Ascending aorta (tissue), 2 donors: ENCODE data around the gene SYNGR3. TPM values are rescaled to one million over a fixed set of nuclear protein-coding genes. Genes with fewer than 3 reads are reported as not detected.

Experiments
- DNase-seq, 2 donors: peaks; one replicate each; pipeline ENCODE4 v3.0.0-alpha.2; 2019; ENCODE audit warnings: low spot score in 2 of 2
- H3K27ac ChIP-seq, 2 donors: fragments of 200-600 bp; sonication (generic); one replicate each; pipeline ENCODE4 v1.5.1; 2016 to 2017; ENCODE audit warnings: mild to moderate bottlenecking in 1 of 2
- H3K27me3 ChIP-seq: fragments of 200-600 bp; sonication (generic); one replicate; pipeline ENCODE4 v1.5.1; 2017
- H3K36me3 ChIP-seq, 2 donors: fragments of 200-600 bp; sonication (generic); one replicate each; pipeline ENCODE4 v1.5.1; 2016
- H3K4me1 ChIP-seq, 2 donors: fragments of 200-600 bp; sonication (generic); one replicate each; pipeline ENCODE4 v1.5.1; 2016 to 2017; ENCODE audit warnings: mild to moderate bottlenecking in 1 of 2
- H3K4me3 ChIP-seq, 2 donors: fragments of 200-600 bp; sonication (generic); one replicate each; pipeline ENCODE4 v1.5.1; 2016 to 2017; ENCODE audit warnings: mild to moderate bottlenecking in 1 of 2
- H3K9me3 ChIP-seq, 2 donors: fragments of 200-600 bp; sonication (generic); one replicate each; pipeline ENCODE4 v1.5.1; 2016
- CTCF ChIP-seq, 3 experiments: fragments of 200-600 bp in 2 of 3; fragments of 450-650 bp in 1 of 3; sonication (generic) in 2 of 3; IDR thresholded peaks; one replicate each; pipeline ENCODE4 v1.5.1; 2016 to 2019; ENCODE audit warnings: antibody characterized with exemption in 3 of 3, mild to moderate bottlenecking in 1 of 3, moderate library complexity in 1 of 3
- intact Hi-C: fragments of 100-400 bp; cut with DNase I; formaldehyde crosslinking; loops from one replicate; pipeline ENCODE4 v1.15.1; 2023
- total RNA-seq: library from RNA; depleted of rRNA; stranded (reverse); fragments of >200 nt; gene quantifications from one replicate; pipeline ENCODE4 v1.1.0, GENCODE V29; 2016

The SYNGR3 gene
- total RNA-seq, 1 donor from 2014 or later, result 0.32 TPM

GRCh38 chr16:1991948-1992703, 2.4 kb downstream of the SYNGR3 start:
- no peak for TF ChIP-seq CTCF (IDR thresholded peaks at IDR 0.05)
- intact Hi-C loops, result no loop called here
- Histone ChIP-seq H3K27ac (no peak overlapping the region), H3K9me3 (no peaks in the 10 kb centered on the region), H3K4me1 (peaks cover 13 to 23% of the 10 kb centered on the region in 2 donors), H3K36me3 (peaks cover 0 to 5% of the 10 kb centered on the region in 2 donors), H3K4me3 (peak overlapping the region; percentile 54 to 65), H3K27me3 (peaks cover 16% of the 10 kb centered on the region)
- peak; percentile 75 to 93 for DNase-seq

- peaks cover 16% of the 10 kb centered on the region for H3K27me3 ChIP-seq
- H3K4me1 ChIP-seq, result peaks cover 13 to 23% of the 10 kb centered on the region in 2 donors
- peak overlapping the region; percentile 54 to 65 for H3K4me3 ChIP-seq
- intact Hi-C loops, result no loop called here
- no peak for TF ChIP-seq CTCF (IDR thresholded peaks at IDR 0.05)
- peaks cover 2 to 12% of the 10 kb centered on the region in 2 donors for H3K36me3 ChIP-seq
- no peak overlapping the region for H3K27ac ChIP-seq
- DNase-seq, result no peak
- H3K9me3 ChIP-seq, result no peaks in the 10 kb centered on the region
Measured at GRCh38 chr16:1992704-1993317, 3.0 kb downstream of the SYNGR3 start.

- DNase-seq, result no peak
- Histone ChIP-seq H3K9me3 (no peaks in the 10 kb centered on the region), H3K27me3 (peaks cover 16% of the 10 kb centered on the region), H3K4me3 (no peak overlapping the region), H3K36me3 (peaks cover 11 to 21% of the 10 kb centered on the region in 2 donors), H3K27ac (no peak overlapping the region), H3K4me1 (peaks cover 13 to 23% of the 10 kb centered on the region in 2 donors)
- intact Hi-C loops, result no loop called here
- no peak for TF ChIP-seq CTCF (IDR thresholded peaks at IDR 0.05)
Measured at GRCh38 chr16:1993731-1994131, 4.0 kb downstream of the SYNGR3 start.

GRCh38 chr16:1997494-1998359, 8.0 kb downstream of the SYNGR3 start:
- Histone ChIP-seq H3K27me3 (no peaks in the 10 kb centered on the region), H3K4me1 (peaks cover 0 to under 1% of the 10 kb centered on the region in 2 donors), H3K9me3 (no peaks in the 10 kb centered on the region), H3K4me3 (no peak overlapping the region), H3K36me3 (peaks cover 48 to 61% of the 10 kb centered on the region in 2 donors), H3K27ac (no peak overlapping the region)
- DNase-seq, result no peak
- no peak for TF ChIP-seq CTCF (IDR thresholded peaks at IDR 0.05)
- intact Hi-C loops, result no loop called here

- Histone ChIP-seq H3K27me3 (no peaks in the 10 kb centered on the region), H3K27ac (no peak overlapping the region), H3K36me3 (peaks cover 54 to 68% of the 10 kb centered on the region in 2 donors), H3K4me1 (no peaks in the 10 kb centered on the region), H3K4me3 (no peak overlapping the region), H3K9me3 (no peaks in the 10 kb centered on the region)
- intact Hi-C loops, result no loop called here
- no peak for TF ChIP-seq CTCF (IDR thresholded peaks at IDR 0.05)
- DNase-seq, result no peak
Measured at GRCh38 chr16:1998360-1998835, 8.6 kb downstream of the SYNGR3 start.
